WTC11 (cell line): ENCODE measurements around the gene SUPT5H.

Experiments used
- ATF2 ChIP-seq: sonication (generic); formaldehyde crosslinking; IDR thresholded peaks from 2 replicates; pipeline ENCODE4 v1.8.1; 2022; ENCODE audit warnings: low read depth, missing genetic modification reagents, borderline replicate concordance
- ATF3 ChIP-seq: sonication (generic); formaldehyde crosslinking; conservative IDR thresholded peaks from 2 replicates; pipeline ENCODE4 v1.8.1; 2022; ENCODE audit warnings: mild to moderate bottlenecking, missing genetic modification reagents
- CREB1 ChIP-seq: sonication (generic); formaldehyde crosslinking; IDR thresholded peaks from 2 replicates; pipeline ENCODE4 v1.8.0; 2023; ENCODE audit warnings: mild to moderate bottlenecking, missing genetic modification reagents
- E2F1 ChIP-seq: sonication (generic); formaldehyde crosslinking; IDR thresholded peaks from 2 replicates; pipeline ENCODE4 v1.8.0; 2022; ENCODE audit warnings: mild to moderate bottlenecking, missing genetic modification reagents
- IRF1 ChIP-seq: sonication (generic); formaldehyde crosslinking; IDR thresholded peaks from 2 replicates; pipeline ENCODE4 v1.8.0; 2023; ENCODE audit warnings: missing genetic modification reagents
- PREB ChIP-seq: sonication (generic); formaldehyde crosslinking; IDR thresholded peaks from 2 replicates; pipeline ENCODE4 v1.8.1; 2022; ENCODE audit warnings: mild to moderate bottlenecking, missing genetic modification reagents, moderate library complexity, borderline replicate concordance
- SMAD4 ChIP-seq: sonication (generic); formaldehyde crosslinking; IDR thresholded peaks from 2 replicates; pipeline ENCODE4 v1.8.0; 2022; ENCODE audit warnings: mild to moderate bottlenecking, missing genetic modification reagents
- SP1 ChIP-seq: sonication (generic); formaldehyde crosslinking; conservative IDR thresholded peaks from 2 replicates; pipeline ENCODE4 v1.8.1; 2022; ENCODE audit warnings: missing genetic modification reagents
- USF2 ChIP-seq: sonication (generic); formaldehyde crosslinking; IDR thresholded peaks from 2 replicates; pipeline ENCODE4 v1.8.1; 2023; ENCODE audit warnings: mild to moderate bottlenecking, missing genetic modification reagents, moderate library complexity
- ZNF232 ChIP-seq: sonication (generic); formaldehyde crosslinking; IDR thresholded peaks from 2 replicates; pipeline ENCODE4 v1.8.0; 2022; ENCODE audit warnings: mild to moderate bottlenecking, missing genetic modification reagents
- TF ChIP-seq, protein P1 (sequence below): sonication (generic); formaldehyde crosslinking; IDR thresholded peaks from 2 replicates; pipeline ENCODE4 v1.8.1; 2023; ENCODE audit warnings: mild to moderate bottlenecking, missing genetic modification reagents, moderate library complexity
- TF ChIP-seq, protein P2 (sequence below): fragments of 200-600 bp; IDR thresholded peaks from 2 replicates; pipeline ENCODE4 v1.8.0; 2022; ENCODE audit warnings: antibody characterized with exemption

GRCh38 chr19:39524495-39524894 lies 79.1 kb downstream of the SUPT5H start:
- TF ChIP-seq, protein P1, sequence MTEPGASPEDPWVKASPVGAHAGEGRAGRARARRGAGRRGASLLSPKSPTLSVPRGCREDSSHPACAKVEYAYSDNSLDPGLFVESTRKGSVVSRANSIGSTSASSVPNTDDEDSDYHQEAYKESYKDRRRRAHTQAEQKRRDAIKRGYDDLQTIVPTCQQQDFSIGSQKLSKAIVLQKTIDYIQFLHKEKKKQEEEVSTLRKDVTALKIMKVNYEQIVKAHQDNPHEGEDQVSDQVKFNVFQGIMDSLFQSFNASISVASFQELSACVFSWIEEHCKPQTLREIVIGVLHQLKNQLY: no peak
- TF ChIP-seq IRF1 (CRISPR knock-in tag): no peak
- no peak for TF ChIP-seq USF2 (CRISPR knock-in tag)
- no peak for TF ChIP-seq CREB1 (CRISPR knock-in tag)
- TF ChIP-seq, protein P2, sequence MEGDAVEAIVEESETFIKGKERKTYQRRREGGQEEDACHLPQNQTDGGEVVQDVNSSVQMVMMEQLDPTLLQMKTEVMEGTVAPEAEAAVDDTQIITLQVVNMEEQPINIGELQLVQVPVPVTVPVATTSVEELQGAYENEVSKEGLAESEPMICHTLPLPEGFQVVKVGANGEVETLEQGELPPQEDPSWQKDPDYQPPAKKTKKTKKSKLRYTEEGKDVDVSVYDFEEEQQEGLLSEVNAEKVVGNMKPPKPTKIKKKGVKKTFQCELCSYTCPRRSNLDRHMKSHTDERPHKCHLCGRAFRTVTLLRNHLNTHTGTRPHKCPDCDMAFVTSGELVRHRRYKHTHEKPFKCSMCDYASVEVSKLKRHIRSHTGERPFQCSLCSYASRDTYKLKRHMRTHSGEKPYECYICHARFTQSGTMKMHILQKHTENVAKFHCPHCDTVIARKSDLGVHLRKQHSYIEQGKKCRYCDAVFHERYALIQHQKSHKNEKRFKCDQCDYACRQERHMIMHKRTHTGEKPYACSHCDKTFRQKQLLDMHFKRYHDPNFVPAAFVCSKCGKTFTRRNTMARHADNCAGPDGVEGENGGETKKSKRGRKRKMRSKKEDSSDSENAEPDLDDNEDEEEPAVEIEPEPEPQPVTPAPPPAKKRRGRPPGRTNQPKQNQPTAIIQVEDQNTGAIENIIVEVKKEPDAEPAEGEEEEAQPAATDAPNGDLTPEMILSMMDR: no peak
- no peak for TF ChIP-seq ZNF232 (CRISPR knock-in tag)
- no peak for TF ChIP-seq SP1
- no peak for TF ChIP-seq SMAD4 (CRISPR knock-in tag)
- no peak for TF ChIP-seq E2F1
- TF ChIP-seq PREB (CRISPR knock-in tag): no peak
- TF ChIP-seq ATF2: no peak
- no peak for TF ChIP-seq ATF3
